Measurements from ENCODE around the gene TPD52L3. TPM values are rescaled to one million over a fixed set of nuclear protein-coding genes. Genes with fewer than 3 reads are reported as not detected.

Gene TPD52L3
- not detected in 2 replicates for total RNA-seq (ENCODE audit: low replicate concordance)

- no peak for TF ChIP-seq CTCF (IDR thresholded peaks at IDR 0.05; ENCODE audit: insufficient read depth, low read length)
- no peak for DNase-seq (ENCODE audit: low read depth)
- H3K4me3 ChIP-seq (ENCODE audit: low read depth, low read length), result no peak within 1 kb of the TSS
Observed at GRCh38 chr9:6328103-6328502, at the start of gene TPD52L3. Gene TPD52L3, plus strand, starts transcription at chr9:6328375. Its CDS starts 221 bp downstream, at chr9:6328596.

GRCh38 chr9:6301858-6302257 lies 26.3 kb upstream of the TPD52L3 start:
- H3K4me3 ChIP-seq (ENCODE audit: low read depth, low read length), result no peak overlapping the region
- no peak for TF ChIP-seq CTCF (IDR thresholded peaks at IDR 0.05; ENCODE audit: insufficient read depth, low read length)
- DNase-seq (ENCODE audit: low read depth), result no peak

DNA sequence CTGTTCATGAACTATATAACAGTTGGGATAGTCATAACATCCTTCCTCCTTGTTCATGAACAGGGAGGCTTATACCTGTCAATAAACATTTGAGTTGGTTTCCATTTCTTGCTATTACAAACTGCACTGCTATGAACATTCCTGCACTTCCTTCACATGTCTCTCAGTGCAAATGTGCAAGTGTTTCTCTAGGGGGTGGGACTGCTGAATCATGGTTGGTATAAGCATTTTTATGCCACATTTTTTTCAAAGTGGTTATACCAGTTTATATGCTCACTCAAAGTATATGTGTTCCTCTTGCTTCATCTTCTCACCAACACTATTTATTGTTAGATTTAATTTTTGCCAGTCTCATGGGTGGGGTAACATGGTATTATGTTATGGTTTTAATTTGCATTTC lies 25.8 kb upstream of the TPD52L3 start:
- peak; percentile 24 for DNase-seq (ENCODE audit: low read depth)
- H3K4me3 ChIP-seq (ENCODE audit: low read depth, low read length), result no peak overlapping the region
- no peak for TF ChIP-seq CTCF (IDR thresholded peaks at IDR 0.05; ENCODE audit: insufficient read depth, low read length)

DNA sequence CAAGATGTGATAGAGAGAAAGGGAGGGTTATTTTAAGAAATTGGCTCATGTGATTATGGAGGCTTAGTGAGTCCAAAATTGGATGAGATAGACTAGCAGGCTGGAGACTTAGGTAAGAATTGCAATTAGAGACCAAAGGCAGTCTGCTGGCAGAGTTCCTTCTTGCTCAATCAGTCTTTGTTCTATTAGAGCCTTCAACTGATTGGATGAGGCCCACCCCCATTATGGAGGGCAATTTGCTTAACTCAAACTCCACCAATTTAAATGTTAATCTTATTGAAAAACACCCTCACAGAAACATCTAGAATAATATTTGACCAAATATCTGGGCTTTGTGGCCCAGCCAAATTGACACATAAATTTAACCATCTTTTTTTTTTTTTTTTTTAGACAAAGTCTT lies 23.9 kb upstream of the TPD52L3 start:
- no peak overlapping the region for H3K4me3 ChIP-seq (ENCODE audit: low read depth, low read length)
- no peak for TF ChIP-seq CTCF (IDR thresholded peaks at IDR 0.05; ENCODE audit: insufficient read depth, low read length)
- no peak for DNase-seq (ENCODE audit: low read depth)

- peak; percentile 82 for DNase-seq (ENCODE audit: low read depth)
- H3K4me3 ChIP-seq (ENCODE audit: low read depth, low read length), result no peak overlapping the region
- TF ChIP-seq CTCF (IDR thresholded peaks at IDR 0.05; ENCODE audit: insufficient read depth, low read length), result peak; percentile 58
Observed at GRCh38 chr9:6305954-6306563, 22.1 kb upstream of the TPD52L3 start.

GRCh38 chr9:6307551-6308096 lies 20.6 kb upstream of the TPD52L3 start:
- DNase-seq (ENCODE audit: low read depth), result peak; percentile 17
- no peak overlapping the region for H3K4me3 ChIP-seq (ENCODE audit: low read depth, low read length)
- TF ChIP-seq CTCF (IDR thresholded peaks at IDR 0.05; ENCODE audit: insufficient read depth, low read length), result no peak
